Glomerular visceral epithelial cell (primary cell): ENCODE measurements around the gene UBE2R2.
"Not testable (repeated sequence)": the region's sequence is repeated elsewhere in the genome, so short reads cannot be mapped to it uniquely, and the experiment has no call there.

Experiments
- DNase-seq: peaks from one replicate; pipeline ENCODE4 v3.0.0-alpha.2; 2016; ENCODE audit errors: extremely low spot score

The UBE2R2 gene

GRCh38 chr9:33927694-33928093 lies 110.7 kb downstream of the UBE2R2 start:
- DNase-seq = no peak

GRCh38 chr9:33931326-33931725 lies 114.4 kb downstream of the UBE2R2 start:
- DNase-seq = no peak

- no peak for DNase-seq
Observed at GRCh38 chr9:33932078-33932807, 115.3 kb downstream of the UBE2R2 start.

- no peak for DNase-seq
Observed at GRCh38 chr9:33934188-33934878, 117.4 kb downstream of the UBE2R2 start.

GRCh38 chr9:33939924-33940874 lies 123.2 kb downstream of the UBE2R2 start:
- no peak for DNase-seq

GRCh38 chr9:33942471-33943083 lies 125.6 kb downstream of the UBE2R2 start:
- DNase-seq = peak; percentile 60

- DNase-seq = no peak
Observed at GRCh38 chr9:33943389-33943788, 126.4 kb downstream of the UBE2R2 start.

- peak; percentile 94 for DNase-seq
Observed at GRCh38 chr9:33946779-33947535, 130.0 kb downstream of the UBE2R2 start.

GRCh38 chr9:33950371-33950770 lies 133.4 kb downstream of the UBE2R2 start:
- no peak for DNase-seq

GRCh38 chr9:33952066-33952465 lies 135.1 kb downstream of the UBE2R2 start:
- DNase-seq = no peak

- DNase-seq = no peak
Observed at GRCh38 chr9:33956544-33956943, 139.6 kb downstream of the UBE2R2 start.

GRCh38 chr9:33959725-33960124 lies 142.8 kb downstream of the UBE2R2 start:
- DNase-seq = no peak

- DNase-seq = not testable (repeated sequence)
Observed at GRCh38 chr9:33962468-33962867, 145.5 kb downstream of the UBE2R2 start.

GRCh38 chr9:33964086-33964768 lies 147.3 kb downstream of the UBE2R2 start:
- DNase-seq = no peak
